EH (cell line): ENCODE measurements around the gene BRD3.

ENCODE experiments used
- DNase-seq: peaks from one replicate; pipeline ENCODE4 v3.0.0-alpha.2; 2015; ENCODE audit warnings: low read depth

The BRD3 gene

DNA sequence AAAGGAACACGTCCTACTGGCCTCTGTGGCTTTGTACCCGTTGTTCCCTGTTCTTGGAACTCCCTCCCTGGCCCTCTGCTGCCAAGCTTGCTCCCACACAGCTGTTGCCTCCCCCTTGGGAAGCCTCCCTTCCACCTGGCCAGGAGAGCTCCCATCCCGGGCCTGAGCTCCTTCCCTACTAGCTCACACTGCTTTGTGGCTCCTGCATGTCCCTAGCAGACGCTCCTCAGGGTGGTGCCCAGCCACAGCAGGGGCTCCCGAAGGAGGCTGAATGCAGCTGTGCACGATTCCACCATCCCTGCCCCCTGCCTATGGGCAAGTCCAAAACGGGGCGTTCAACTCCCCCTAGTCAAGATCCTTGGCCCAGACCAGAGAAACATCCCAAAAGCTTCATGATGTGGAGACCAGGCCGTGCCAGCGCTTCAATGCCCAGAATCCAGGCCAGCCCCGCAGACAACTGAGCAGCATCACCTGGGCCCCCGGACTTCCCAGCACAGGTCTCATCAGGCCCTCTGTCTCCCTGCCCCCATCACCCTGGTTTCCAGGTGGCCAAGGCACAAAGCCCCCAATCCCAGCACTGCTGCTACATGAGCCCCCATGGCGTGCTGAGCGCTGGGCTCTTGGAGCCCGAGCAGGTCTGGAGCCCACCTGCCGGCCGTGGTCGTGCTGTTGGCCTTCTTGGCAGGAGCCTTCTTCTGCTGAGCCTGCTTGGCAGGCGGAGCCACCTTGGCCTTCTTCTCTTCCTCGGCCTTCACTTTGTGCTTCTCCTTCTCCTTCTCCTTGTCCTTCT is 28.2 kb downstream of the BRD3 start:
- no peak for DNase-seq

- DNase-seq: no peak
These were observed 30.2 kb downstream of the BRD3 start for GRCh38 chr9:134037641-134038040.

GRCh38 chr9:134036130-134036529 is 31.7 kb downstream of the BRD3 start:
- no peak for DNase-seq

DNA sequence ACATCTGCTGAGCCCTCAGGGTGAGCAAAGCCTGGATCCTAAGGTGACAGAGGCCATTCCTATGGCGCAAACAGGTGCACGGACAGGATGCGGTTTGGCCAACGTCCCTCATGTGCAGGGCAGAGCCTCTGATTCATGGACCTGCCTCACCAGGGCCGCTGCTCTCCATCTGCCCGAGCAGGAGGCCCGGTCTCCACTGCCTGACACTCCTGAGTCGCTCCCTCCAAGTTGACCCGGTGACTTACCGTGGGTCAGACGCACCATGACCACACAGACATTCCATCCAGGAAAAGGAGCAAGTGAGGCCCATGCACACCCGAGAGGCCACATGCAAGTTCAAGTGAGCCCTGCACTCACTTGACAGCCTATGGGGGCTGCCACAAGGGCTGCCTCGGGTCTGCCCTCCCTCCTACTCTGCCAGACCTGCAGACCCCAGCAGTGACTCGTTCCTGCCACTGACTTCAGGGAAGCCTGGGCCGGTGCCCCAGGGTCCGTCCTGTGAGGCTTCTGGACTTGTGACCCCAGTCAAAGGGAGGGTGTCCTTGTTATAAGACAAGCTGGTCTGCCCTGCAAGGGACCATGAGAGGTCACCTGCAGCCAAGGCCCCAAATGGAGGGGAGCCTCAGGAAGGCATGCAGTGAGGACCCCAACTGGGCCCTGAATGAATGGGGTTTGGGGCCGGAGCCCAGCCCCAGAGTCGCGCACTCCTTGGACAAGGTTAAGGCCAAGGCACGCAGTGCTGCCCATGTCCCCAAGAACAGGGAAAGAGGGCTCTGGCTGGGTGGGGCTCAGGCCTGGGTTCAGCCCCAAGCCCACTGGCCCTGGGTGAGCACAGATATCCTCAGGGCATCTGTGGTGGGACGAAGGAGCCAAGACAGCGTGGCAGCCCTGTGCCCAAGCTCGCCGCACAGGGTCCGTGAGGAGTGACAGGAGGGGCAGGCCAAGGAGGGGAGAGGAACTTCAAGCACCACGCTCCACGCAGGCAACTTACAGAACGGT is 32.5 kb downstream of the BRD3 start:
- DNase-seq: no peak

DNA sequence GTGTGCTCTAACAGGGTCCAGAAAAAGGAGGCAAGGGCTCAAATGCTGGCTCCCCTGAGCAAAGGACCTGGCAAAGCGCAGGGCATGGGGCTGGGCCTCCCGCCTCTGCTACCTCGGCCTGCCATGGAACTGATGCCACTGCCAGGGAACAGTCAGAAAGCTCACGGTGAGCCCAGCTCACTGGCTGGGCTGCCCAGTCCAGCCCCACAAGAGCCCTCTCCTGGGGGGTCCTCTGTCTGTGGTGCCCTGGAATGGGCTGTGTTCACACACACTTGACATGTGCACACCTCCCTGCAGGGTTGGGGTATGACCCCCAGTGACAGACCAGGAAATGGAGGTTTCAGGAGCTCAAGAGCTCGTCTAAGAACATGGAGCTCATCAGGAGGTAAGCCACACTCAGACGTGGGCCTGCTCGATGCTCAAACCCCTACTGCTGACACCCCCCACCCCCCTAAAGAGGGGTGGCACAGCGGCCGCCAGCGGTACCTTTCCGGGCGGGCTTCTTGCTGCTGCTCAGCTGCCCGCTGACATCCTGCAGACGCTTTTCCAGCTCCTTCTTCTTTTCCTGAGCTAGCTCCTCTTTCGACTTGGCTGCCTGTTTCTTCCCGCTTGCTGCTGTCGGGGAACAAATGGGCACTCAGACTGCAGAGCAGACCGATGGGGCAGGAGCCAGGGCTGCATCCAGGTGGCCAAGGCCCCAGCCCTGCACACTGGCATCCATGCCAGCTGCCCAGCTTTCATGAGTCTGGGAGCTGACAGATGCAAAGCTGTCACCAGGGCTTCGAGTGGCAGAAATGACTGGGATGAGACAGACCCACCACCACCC is 33.4 kb downstream of the BRD3 start:
- no peak for DNase-seq

DNA sequence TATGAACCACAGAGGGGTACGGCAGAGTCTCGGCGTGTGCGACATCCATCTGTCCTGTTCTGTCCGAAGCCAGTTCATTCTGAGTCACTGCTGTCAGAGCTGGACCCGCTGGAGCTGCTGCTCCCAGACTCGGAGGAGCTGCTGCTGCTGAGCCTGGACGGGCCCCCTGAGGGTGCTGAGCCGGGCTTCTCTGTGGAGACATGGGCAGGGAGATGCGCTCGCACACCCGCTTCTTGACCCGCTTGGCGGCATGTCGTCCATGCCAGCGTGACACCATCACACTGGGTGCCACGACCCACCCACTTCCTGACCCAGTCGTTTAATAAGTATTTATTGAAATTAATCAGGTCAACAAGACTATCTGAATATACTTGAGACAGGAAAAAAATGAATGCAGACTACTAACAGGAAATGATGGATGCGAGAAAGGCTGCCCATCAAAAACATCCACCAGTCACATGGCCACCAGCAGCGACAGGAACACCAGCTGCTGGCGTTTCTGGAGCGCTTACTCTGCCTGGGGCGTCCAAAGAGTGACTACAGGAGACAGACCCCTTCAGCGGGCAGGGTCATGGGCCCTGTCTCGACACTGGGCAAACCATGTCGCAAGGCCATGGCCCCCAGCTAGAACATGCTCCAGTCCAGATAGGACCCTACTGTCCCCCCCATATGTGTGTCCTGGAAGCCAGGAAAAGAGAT is 34.2 kb downstream of the BRD3 start:
- DNase-seq: no peak

- no peak for DNase-seq
These were observed 35.2 kb downstream of the BRD3 start for GRCh38 chr9:134032456-134033222.

DNA sequence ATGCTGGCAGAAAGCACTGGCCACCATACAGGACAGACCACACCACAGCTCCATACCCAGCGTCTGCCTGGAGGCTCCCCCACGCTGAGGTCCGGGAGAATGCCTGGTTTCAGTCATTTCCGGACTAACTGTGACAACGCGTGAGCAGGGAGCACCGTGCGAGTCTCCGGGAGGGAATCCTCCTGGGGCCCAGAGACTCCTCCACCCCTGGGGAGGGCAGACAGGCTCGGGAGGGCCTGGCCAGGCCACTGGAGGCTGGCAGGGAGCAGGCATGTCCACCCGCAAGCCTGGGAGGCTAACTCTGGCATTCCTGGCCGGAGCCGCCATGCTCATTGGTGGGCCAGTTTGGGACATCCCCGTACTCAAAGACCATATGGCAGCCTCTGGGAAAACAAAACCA is 36.0 kb downstream of the BRD3 start:
- no peak for DNase-seq

GRCh38 chr9:134030821-134031470 is 36.9 kb downstream of the BRD3 start:
- DNase-seq: no peak

DNA sequence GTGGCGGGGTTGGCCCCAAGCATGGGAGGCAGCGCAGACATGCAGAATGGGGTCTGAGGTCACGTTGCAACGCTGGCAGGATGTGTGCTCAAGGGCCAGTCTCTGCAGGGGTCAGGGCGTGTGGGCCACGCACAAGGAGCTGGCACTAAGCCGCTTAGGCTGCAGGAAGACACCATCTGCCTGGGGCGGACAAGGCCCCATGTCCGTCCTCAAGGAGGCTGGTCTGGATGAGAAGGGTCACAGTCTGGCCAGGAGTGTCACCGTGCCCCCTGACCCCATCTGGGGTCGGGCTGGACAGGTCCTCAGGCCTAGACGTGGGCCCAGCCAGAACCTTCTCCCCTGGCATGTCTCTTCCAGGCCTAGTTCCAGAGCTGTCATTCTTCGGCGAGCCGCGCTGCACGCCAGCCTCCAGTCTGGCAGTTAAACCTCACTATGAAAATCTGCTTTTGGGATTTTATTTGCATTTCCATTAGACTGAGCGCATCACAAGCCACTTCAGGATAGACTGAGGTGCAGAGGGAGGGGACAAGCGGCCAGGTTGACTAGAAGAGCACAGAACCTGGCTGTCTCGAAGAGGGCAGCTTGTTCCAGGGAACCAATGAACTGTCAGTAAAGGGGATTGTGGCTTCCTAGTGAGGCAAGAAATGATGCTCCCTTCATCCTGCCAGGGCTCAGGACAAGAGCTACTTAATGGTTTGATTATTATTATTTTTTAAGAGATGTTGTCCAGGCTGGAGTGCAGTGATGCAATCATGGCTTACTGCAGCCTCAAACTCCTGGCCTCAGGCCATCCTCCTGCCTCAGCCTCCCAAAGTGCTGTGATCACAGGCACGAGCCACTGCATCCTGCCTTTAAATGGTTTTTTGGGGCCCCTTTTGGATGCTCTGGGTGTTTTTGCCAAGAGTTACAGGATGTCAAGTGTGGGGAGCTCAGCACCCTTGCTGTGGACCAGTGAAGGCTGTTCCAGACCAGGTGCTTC is 38.3 kb downstream of the BRD3 start:
- DNase-seq: no peak

- no peak for DNase-seq
These were observed 39.1 kb downstream of the BRD3 start for GRCh38 chr9:134028575-134029247.

DNA sequence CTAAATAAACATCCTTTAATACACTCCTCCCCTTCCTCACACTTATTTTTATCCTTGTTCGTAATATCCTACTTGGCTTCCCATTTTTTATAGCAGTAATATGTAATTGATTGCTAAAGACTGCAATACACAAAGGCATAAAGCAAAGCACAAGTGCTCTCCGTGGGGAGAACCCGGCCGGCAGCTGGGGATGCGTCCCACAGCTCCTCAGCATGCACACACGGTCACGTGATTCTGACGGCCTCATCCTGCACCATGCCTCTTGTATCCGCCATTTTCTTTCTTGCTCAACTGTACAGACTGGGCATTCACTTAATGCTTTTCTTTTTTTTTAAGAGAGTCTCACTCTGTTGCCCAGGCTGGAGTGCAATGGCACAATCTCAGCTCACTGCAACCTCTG is 39.8 kb downstream of the BRD3 start:
- no peak for DNase-seq

DNA sequence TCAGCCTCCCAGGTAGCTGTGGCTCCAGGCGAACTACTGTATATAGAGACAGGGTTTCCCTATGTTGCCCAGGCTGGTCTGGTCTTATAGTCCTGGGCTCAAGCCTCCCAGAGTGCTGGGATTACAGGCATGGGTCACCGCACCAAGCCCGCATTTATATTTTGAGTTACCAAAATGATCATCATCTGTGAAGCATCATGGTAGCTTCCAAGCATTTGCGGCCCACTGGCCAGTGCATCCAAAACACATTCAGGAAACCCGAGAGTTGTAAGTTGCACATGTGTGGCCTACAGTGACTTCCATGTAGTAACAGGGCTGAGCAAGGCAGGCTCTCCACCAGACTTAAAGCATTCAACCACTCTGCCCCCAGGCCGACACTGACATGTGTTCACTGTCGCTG is 40.3 kb downstream of the BRD3 start:
- DNase-seq: no peak

DNA sequence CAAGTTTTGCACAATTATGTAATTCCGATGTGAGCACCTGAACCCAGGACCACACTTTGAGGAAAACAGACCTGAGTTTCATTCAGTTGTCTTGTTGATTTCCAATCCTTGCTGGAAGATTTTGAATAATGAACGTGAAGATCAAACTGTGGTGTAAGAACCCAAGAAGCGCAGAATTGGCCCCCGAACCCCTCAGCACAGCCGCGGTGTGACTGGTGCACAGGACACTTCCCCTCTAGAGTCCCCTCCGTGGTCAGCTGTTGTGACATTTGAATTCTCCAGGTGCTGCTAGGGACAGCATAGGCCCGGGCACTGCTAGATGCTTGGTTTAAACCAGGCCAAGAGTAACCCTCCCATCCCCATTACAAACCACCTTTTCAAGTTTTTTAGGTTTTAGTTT is 40.8 kb downstream of the BRD3 start:
- DNase-seq: no peak

GRCh38 chr9:134026581-134026980 is 41.2 kb downstream of the BRD3 start:
- DNase-seq: no peak

GRCh38 chr9:134025606-134026541 is 42.0 kb downstream of the BRD3 start:
- peak; percentile 47 for DNase-seq
